GM19238 (cell line): ENCODE measurements around the gene RNF19B.
A peak's percentile ranks its signal among the peaks of the same experiment; 100 is the strongest.
"Not testable (repeated sequence)": the region's sequence is repeated elsewhere in the genome, so short reads cannot be mapped to it uniquely, and the experiment has no call there.

ENCODE experiments used
- DNase-seq: peaks from one replicate; pipeline ENCODE4 v3.0.0; 2011; ENCODE audit warnings: low spot score; ENCODE audit not compliant: insufficient read length

RNF19B gene, protein sequence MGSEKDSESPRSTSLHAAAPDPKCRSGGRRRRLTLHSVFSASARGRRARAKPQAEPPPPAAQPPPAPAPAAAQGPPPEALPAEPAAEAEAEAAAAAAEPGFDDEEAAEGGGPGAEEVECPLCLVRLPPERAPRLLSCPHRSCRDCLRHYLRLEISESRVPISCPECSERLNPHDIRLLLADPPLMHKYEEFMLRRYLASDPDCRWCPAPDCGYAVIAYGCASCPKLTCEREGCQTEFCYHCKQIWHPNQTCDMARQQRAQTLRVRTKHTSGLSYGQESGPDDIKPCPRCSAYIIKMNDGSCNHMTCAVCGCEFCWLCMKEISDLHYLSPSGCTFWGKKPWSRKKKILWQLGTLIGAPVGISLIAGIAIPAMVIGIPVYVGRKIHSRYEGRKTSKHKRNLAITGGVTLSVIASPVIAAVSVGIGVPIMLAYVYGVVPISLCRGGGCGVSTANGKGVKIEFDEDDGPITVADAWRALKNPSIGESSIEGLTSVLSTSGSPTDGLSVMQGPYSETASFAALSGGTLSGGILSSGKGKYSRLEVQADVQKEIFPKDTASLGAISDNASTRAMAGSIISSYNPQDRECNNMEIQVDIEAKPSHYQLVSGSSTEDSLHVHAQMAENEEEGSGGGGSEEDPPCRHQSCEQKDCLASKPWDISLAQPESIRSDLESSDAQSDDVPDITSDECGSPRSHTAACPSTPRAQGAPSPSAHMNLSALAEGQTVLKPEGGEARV

DNA sequence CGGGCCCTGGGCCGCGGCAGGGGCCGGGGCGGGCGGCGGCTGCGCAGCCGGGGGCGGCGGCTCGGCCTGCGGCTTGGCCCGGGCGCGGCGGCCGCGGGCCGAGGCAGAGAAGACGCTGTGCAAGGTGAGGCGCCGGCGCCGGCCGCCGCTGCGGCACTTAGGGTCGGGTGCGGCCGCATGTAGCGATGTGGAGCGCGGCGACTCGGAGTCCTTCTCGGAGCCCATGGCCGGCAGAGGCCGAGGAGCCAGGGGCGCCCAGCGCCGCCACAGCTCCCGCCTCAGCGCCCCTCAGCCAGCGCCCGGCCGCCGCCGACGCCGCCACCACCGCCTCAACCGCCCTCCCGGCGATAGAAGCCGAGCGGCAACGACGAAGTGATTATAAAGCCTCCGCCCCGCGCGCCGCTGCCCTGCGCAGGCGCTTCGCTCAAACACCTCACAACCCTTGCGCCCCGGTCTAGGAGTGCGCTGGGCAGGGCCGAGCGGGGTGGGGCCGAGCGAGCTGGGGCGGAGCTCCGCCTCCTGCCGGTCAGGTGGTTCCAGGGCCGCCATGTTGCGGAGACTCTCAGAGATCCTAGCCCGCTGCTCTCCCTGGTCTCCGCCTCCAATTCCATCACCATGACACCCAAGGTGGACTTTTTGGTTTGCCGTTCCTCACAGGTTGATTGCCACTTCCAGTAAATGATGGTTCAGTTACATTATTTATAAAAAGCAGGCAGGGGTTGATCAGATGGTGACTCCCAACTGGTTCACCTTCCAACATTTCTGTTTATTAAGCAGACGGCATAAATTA lies at the start of gene RNF19B:
RNF19B (minus strand) TSS at position 349 of the 790 bp plus-strand sequence; CDS start at position 225, 124 bp downstream.
- DNase-seq: peak; percentile 98

DNA sequence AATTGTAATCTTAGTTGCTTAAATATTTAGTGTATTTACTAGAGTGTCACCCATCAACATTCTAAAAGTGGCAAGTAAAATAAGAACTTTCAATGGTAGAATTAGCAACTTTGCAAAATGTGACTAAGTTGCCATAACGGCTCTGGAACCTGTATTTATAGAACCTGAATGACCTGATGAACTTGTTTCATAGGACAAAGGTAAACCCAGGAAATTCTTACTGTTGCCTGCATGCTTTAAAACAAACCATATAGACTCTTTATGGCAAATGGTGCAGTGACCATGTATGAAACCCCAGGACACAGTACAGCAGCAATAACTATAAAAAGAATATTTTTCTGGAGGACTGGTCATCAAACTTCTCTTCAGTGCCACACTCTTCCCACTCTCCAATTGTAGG lies 49.2 kb upstream of the RNF19B start:
- DNase-seq: no peak

DNA sequence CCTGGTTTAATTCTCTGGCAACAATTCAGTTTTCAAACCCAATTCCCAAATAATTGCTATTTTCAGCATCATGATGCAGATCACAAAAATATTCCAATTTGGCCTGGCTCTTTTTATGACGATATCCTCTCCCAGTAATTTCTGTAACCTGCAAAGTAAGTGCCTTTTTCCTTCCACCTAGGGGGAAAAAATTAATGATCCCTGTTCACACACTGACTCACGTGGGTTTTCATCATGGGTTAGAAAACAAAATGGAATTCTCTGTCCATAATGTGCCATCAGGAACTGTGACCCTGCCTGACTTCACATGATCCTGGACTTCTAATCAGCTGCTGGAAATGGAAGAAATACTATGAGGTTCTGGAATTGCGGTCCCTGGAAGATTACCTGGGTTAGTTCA lies 47.6 kb upstream of the RNF19B start:
- no peak for DNase-seq

DNA sequence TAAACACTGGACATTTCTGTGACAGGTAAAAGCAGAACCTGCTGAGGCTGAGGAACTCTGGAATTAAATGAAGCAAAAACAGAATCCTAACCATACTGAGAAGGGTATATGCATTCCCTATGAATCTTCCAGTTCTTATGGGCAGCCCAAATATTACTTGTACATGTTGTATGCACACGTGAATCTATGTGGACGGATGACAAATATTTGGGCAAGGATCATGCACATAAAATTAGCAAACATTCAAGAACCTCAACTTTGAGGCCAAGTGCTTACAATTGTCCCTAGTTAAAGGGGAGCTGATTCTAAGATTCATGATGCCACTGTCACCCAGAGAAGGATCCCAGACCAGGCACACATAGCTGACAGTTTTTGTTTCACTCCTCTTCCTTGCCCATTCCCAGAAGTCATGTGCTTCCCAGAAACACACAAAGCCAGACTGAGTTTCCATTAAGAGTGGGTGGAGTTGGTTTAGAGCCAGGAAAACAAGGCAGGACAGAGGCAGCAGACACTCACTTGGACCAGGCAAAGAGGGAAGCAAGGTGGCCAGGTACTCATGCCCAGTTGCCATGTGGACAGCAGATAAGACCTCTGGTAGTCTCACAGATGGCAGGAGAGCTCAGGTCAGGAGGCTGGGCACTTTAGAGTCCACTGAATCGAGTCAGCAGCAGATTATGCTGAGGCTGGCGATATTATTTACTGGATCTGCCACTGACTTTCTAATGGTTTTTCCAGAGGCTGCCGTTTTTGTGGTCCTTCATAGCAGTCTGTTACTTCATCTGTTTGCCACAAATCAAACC lies 46.5 kb upstream of the RNF19B start:
- no peak for DNase-seq

DNA sequence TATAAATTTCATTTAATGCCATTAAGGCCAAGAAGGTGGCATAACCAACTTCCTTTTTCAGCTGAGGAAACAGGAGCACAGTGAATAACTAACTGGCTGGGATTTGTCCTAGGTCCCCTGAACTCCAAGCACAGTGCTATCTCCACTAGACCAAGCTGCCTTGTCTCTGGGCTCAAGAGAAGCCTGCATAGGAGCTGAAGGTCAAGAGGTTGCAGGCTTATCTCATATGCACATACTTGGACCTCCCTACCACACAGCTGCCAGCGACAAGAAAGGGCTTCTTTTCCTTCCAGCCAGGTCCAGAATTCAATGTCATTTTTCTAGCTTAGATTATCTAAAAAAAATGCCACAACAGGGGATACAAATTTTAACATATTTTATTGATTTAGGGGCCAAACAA lies 45.0 kb upstream of the RNF19B start:
- no peak for DNase-seq

DNA sequence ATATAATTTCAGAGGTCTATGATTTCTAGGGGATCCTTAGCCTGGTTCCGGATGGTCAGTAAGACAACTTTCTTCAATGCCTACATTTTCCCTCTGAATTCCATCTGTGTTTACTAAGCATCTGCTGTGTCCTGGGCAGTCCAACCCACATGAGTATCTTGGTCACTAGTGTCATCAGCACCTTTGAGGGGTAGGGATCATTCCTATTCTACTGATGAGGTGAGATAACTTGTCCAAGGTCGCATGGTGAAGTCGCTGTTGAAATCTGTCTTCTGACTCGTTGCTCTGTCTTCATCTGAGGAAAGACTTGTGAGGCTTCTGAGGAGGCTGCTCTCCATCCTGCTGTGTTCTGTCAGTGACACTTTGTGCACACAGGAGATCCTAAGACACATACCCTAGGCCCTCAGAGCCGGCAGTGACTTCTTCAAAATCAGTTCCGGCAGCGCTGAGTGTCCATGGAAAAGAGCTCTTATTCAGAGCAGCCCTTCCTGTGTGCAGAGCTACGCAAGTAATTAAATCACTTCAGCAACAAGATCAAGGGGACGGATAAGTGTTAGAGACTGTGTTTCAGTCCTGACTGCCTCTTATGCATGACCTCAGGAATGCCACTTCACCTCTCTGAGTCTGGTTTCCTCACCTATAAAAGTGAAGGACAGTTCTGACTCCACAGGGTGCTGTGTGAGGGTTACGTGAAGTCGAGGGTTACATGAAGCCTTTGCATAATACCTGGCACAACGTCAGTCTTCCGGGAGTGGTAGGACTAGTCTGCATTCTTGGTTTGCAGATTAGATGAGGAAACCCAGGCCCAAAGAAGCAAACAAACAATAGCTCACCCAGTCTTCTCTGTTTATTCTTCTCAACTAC lies 43.7 kb upstream of the RNF19B start:
- DNase-seq: no peak

DNA sequence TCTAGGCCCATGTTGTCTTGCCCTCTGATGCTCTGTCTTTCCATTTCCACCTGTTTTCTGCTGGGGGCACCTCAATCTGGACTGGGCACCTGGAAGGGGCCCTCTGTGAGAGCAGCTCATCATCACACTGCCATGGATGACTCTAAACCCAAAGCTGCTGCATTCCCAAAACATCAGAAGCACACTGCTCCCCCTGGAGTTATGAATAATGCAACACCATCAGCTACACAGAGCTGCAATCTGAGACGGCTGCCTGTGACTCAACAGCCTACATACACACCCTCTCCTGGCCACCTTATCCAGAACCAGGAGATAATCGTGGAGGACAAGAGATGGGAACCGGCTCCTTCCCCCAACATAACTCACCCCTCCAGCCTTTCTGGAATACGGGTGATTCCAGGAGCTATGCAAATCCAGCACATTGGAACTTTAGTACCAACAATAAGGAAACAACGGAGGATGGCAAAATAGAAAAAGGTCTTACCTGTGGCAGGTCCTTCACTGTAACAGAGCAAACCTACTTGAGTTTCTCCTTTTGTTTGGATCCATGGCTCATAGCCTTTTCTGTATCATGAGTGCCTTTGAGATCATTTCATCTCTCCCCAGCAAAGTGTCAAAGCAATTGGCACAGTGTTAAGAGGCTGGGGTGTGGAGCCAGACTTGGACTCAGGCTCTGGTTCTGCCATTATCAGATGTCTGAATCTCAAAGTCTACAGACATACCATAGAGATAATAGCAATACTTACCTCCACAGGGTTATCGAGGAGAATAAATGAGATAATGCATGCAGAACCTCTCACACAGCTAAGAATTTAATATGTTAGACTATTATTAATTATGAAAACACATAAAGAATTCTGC lies 42.8 kb upstream of the RNF19B start:
- DNase-seq: no peak

DNA sequence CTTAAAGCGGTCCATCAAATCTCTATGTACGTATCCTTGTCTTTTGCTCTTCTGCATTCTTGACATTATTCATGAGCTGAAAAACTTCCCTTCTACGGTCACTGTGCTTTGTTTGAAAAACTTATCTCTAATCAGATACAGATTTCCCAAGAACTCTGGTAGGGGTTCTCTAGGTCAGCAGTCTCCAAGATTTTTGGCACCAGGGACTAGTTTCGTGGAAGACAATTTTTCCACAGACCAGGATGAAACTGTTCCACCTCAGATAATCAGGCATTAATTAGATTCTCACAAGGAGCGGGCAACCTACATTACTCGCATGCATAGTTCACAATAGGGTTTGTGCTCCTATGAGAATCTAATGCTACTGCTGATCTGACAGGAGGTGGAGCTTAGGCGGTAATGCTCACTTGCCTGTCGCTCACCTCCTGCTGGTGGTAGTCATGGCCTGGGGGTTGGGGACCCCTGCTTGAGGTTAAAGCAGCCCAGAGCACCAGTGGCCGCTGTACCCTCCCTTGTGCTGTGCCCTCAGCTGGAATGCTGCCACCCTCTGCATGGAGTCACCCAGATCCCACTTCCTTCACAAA lies 41.3 kb upstream of the RNF19B start:
- no peak for DNase-seq

DNA sequence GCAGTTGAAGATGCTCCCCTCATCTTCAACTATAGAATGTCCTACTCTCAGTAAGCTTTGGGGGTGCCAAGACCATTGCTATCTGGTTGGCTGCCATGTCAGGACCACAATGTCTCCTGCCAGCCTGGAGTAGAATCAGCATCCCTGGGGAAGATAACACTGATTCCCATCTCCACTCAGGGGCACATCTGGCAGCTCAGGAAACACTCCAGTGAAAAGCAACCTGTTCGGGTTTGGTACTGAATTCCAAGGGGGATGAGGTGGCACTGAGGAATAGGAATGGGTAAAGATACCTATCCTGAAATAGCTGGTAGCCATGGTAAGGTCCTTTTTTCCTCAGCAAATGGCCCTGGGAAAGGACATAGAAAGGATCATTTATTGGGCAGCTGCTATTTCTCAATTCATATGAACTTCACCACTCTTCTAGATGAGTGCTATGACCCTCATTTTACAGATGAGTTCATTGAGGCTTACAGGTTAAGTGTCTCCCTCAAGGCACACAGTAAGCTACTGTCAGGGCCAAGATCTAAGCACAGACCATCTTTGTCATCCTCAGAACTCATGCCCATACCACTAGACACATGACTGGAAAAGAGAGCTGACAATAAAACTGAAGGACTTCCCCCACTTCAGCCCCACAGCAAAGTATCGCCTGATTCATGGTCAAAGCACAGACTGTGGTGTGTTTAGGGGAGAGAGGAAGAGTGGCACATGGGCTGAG lies 40.7 kb upstream of the RNF19B start:
- no peak for DNase-seq

DNA sequence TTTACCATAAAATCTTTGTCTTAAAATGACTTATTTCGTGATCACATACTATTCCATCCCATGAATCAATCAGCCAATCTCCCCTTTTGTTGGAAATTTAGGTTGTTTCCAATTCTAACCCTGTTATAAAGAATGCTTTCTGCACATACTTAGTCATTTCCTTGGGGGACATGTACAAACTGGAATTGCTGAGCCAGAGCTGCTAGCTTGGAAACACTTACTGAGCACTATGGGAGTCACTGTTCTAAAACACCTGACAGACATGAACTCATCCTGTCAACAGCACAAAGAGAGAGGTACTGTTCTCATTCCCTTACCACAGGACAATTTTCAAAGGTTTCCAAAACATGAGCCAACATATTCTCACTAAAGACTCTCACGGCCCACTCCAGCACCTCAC lies 40.0 kb upstream of the RNF19B start:
- DNase-seq: no peak

DNA sequence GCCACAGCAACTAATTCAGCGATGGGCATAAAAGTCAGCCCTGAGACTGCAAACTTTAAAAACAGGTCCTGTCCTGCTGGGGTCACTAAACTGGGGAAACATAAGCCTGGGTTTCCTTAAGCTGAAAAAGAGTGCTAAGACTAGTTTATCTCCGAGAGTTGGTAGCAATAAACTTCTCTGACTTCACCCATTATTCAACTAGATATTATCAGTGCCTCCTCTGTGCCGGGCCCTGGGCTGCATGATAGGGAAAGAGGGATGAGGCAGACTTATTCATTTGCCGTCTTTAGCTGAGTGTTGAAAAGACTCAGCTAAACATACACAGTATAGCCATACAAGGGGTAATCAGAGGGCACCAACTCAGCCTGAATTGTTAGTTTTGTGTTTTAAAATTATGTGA lies 39.0 kb upstream of the RNF19B start:
- no peak for DNase-seq

DNA sequence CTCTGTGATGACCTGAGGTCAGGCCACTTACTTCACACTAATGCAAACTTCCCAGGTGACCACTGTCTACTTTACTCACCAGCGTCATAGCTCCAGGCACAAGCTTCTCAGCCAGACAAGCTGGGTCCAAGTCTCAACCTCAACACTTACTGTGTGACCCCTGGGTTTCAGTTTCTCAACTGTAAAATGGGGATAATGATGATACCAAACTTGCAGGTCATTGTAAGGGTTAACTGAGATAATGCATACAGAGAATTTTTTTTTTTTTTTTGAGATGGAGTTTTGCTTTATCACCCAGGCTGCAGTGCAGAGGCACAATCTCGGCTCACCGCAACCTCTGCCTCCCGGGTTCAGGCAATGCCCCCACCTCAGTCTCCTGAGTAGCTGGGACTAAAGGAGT lies 37.4 kb upstream of the RNF19B start:
- no peak for DNase-seq

DNA sequence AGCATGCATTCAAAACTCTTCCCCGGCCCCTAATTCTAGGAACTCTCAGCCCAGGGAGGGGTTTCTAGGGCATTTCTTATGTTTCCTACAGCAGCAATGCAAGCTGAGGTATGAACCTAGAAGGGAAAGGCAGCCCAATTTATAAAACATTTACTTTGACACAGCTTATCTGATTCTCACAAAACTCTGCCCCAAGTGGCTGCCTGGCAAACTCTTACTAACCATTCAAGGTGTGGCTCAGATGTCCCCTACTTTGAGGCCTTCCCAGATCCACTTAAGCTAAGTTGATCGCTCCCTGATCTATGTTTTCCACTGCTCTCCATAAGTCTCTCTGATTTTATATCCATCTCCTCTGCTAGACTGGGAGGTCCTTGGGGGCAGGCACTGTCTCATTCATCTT lies 36.7 kb upstream of the RNF19B start:
- no peak for DNase-seq

DNA sequence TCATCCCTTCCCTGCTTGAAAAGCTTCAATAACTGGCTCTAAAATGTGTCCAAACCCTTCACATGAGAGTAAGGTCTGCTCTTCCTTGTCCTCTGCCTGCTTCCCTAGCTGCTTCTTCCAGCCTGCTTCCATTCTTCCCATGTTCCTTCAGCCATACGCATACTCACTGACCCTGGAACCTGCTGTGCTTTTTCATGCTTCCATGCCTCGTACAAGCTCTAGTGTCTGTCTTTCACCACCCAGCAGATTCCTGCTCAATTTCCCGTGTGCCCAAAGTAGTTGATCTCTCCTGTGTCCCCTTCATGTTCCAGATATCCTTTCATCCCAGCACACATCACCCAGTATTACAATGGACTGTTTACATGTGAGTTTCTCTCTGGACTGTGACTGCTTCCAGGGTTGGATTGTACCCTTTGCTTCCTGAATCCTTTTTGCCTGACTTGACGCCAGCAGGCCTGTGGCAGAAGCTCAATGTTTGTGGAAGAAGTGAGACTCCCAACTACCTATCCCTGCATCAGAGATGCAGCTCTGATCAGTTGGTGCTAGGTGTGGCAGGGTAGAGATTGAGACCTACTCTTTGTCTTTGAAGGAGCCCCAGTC lies 35.9 kb upstream of the RNF19B start:
- DNase-seq: no peak

DNA sequence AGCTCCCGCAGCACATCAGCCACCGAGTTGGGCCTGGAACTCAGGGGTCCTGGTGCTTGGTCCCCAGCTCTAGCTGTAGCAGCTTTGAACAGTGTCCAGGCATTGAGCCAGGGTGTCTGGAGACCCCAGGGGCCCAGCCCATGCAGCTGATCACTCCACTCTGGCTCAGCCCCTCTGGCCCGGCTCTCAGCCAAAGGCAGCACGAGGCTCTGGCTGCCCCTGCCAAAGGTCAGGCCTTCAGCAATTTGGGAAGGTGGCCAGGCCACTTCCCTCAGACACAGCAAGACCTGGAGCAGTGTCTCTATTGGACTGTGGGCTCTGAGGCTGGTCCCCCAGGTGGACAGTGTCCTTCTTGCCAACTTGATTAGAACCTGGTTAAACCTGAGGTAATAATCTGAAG lies 34.4 kb upstream of the RNF19B start:
- no peak for DNase-seq

DNA sequence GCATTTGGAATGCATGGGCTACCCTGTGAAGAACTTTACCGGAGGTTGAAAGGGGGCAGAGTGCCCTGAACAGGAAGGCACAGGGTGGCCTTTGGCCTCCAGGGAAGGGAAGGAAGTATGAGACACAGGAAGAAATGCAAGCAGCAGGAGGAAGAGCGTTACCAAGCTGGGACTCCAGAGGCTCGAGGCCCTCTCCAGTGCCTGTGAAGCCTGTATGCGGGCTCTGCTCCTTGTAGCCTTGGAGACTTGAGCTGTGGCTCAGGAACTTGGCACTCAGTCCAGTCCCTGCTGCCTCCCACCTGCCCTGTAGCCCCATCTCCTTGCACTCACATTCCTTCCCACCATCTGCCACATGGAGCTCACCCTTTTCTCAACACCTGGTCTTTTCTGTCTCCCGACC lies 33.5 kb upstream of the RNF19B start:
- no peak for DNase-seq

DNA sequence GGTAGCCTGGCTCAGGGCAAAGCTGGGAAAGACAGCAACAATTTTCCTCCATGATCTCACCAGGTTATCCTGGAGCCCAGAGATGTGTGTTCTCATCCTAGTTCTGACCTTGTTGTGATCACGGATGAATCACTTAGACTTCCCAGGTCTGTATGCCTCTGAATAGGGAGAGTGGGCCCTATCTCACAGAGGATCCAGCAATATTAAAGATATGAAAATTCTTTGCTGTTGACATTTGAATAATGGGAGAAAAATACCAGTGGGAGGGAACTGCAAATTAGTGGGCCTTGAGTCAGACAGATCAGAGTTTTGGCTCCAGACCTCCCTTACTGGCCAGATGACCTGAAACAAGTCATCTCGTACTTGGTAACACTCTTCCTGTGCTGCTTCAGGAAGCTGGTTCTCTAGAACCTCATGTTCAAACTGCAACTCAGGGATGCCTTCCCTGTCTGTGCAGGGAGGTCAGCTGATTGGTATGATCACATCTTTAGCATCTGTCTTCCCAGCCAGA lies 32.8 kb upstream of the RNF19B start:
- DNase-seq: no peak

DNA sequence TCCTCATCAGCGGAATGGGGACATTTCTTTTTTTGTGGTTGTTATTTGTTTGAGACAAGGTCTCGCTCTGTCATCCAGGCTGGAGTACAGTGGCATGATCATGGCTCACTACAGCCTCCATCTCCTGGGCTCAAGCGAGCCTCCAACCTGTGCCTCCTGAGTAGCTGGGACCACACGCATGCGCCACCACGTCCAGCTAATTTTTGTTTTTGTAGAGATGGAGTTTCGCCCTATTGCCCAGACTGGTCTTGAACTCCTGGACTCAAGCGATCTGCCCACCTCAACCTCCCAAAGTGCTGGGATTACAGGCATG lies 28.7 kb upstream of the RNF19B start:
- not testable (repeated sequence) for DNase-seq
